H9 (cell line): ENCODE measurements around the gene KISS1R. TPM values are rescaled to one million over a fixed set of nuclear protein-coding genes. Genes with fewer than 3 reads are reported as not detected.

ENCODE experiments used
- DNase-seq: peaks from one replicate; pipeline ENCODE4 v3.0.0-alpha.2; 2017
- H2AFZ ChIP-seq: one replicate; pipeline ENCODE4 v1.6.1; 2013; ENCODE audit warnings: mild to moderate bottlenecking, low read length, control low read depth, moderate library complexity
- H2AK5ac ChIP-seq: 2 replicates; pipeline ENCODE4 v1.6.1; 2013; ENCODE audit warnings: low read length, control low read depth, mixed read lengths; ENCODE audit not compliant: insufficient read length
- H2BK120ac ChIP-seq: one replicate; pipeline ENCODE4 v1.6.1; 2013; ENCODE audit warnings: low read depth, mild to moderate bottlenecking, low read length, control low read depth, inconsistent platforms; ENCODE audit not compliant: poor library complexity, severe bottlenecking
- H2BK12ac ChIP-seq: 2 replicates; pipeline ENCODE4 v1.6.1; 2013; ENCODE audit warnings: low read length, control low read depth, mixed read lengths, low read depth; ENCODE audit not compliant: insufficient read length
- H2BK15ac ChIP-seq: 2 replicates; pipeline ENCODE4 v1.6.1; 2013; ENCODE audit warnings: low read depth, low read length, control low read depth
- H2BK20ac ChIP-seq: one replicate; pipeline ENCODE4 v1.6.1; 2013; ENCODE audit warnings: low read depth, mild to moderate bottlenecking, low read length, control low read depth, inconsistent platforms; ENCODE audit not compliant: poor library complexity, severe bottlenecking
- H2BK5ac ChIP-seq: 2 replicates; pipeline ENCODE4 v1.6.1; 2013; ENCODE audit warnings: low read length, control low read depth, mixed read lengths; ENCODE audit not compliant: insufficient read length
- H3K14ac ChIP-seq: 2 replicates; pipeline ENCODE4 v1.6.1; 2013; ENCODE audit warnings: low read length, control low read depth; ENCODE audit not compliant: insufficient read depth
- H3K18ac ChIP-seq: 2 replicates; pipeline ENCODE4 v1.6.1; 2013; ENCODE audit warnings: low read depth, mild to moderate bottlenecking, mixed read lengths, low read length, control low read depth; ENCODE audit not compliant: insufficient read length
- H3K23ac ChIP-seq: 2 replicates; pipeline ENCODE4 v1.6.1; 2013; ENCODE audit warnings: low read length, control low read depth, mixed read lengths, low read depth; ENCODE audit not compliant: insufficient read length
- H3K23me2 ChIP-seq: 2 replicates; pipeline ENCODE4 v1.6.1; 2013; ENCODE audit warnings: low read depth, mild to moderate bottlenecking, mixed read lengths, low read length, control low read depth; ENCODE audit not compliant: insufficient read length, poor library complexity, severe bottlenecking
- H3K27ac ChIP-seq: 2 replicates; pipeline ENCODE4 v1.5.1; 2013; ENCODE audit warnings: low read length, control low read depth, mixed read lengths, low read depth; ENCODE audit not compliant: insufficient read length
- H3K27me3 ChIP-seq: 2 replicates; pipeline ENCODE4 v1.6.1; 2013; ENCODE audit warnings: low read length, control low read depth, inconsistent platforms; ENCODE audit not compliant: insufficient read depth
- H3K4ac ChIP-seq: 2 replicates; pipeline ENCODE4 v1.6.1; 2013; ENCODE audit warnings: low read depth, mild to moderate bottlenecking, control low read depth, inconsistent platforms, low read length, moderate library complexity
- H3K4me1 ChIP-seq: 2 replicates; pipeline ENCODE4 v1.6.1; 2013; ENCODE audit warnings: low read length, control low read depth, inconsistent platforms; ENCODE audit not compliant: insufficient read depth
- H3K4me2 ChIP-seq: 2 replicates; pipeline ENCODE4 v1.6.1; 2013; ENCODE audit warnings: low read length, control low read depth, mixed read lengths; ENCODE audit not compliant: insufficient read length, insufficient read depth
- H3K56ac ChIP-seq: 2 replicates; pipeline ENCODE4 v1.6.1; 2013; ENCODE audit warnings: low read depth, mild to moderate bottlenecking, mixed read lengths, low read length, control low read depth; ENCODE audit not compliant: insufficient read length
- H3K79me1 ChIP-seq: 2 replicates; pipeline ENCODE4 v1.6.1; 2013; ENCODE audit warnings: low read depth, mild to moderate bottlenecking, moderate library complexity, low read length, control low read depth, inconsistent platforms; ENCODE audit not compliant: insufficient read depth, poor library complexity, severe bottlenecking
- H3K79me2 ChIP-seq: 2 replicates; pipeline ENCODE4 v1.6.1; 2013; ENCODE audit warnings: low read length, control low read depth, inconsistent platforms; ENCODE audit not compliant: insufficient read depth
- H3K9ac ChIP-seq: 2 replicates; pipeline ENCODE4 v1.6.1; 2013; ENCODE audit warnings: low read length, control low read depth, mixed read lengths; ENCODE audit not compliant: insufficient read length; ENCODE audit errors: extremely low read depth
- H3K9me3 ChIP-seq: one replicate; pipeline ENCODE4 v1.6.1; 2013; ENCODE audit warnings: low read depth, low read length, inconsistent platforms; ENCODE audit not compliant: control insufficient read depth
- H3T11ph ChIP-seq: one replicate; pipeline ENCODE4 v1.6.1; 2013; ENCODE audit warnings: mild to moderate bottlenecking, low read length, control low read depth, inconsistent platforms
- H4K20me1 ChIP-seq: one replicate; pipeline ENCODE4 v1.6.1; 2013; ENCODE audit not compliant: control insufficient read depth, insufficient read length, insufficient read depth
- H4K5ac ChIP-seq: 2 replicates; pipeline ENCODE4 v1.6.1; 2013; ENCODE audit warnings: low read depth, mild to moderate bottlenecking, mixed read lengths, low read length, control low read depth; ENCODE audit not compliant: insufficient read length
- H4K8ac ChIP-seq: replicated peaks from 2 replicates; pipeline ENCODE4 v1.6.1; 2013; ENCODE audit warnings: low read length, control low read depth, mixed read lengths, low read depth; ENCODE audit not compliant: insufficient read length
- H4K91ac ChIP-seq: 2 replicates; pipeline ENCODE4 v1.6.1; 2013; ENCODE audit warnings: low read depth, mild to moderate bottlenecking, moderate library complexity, mixed read lengths, low read length, control low read depth; ENCODE audit not compliant: insufficient read length
- H3K27ac Mint-ChIP-seq, 3 experiments: 2 replicates in 2 of 3; 3 replicates in 1 of 3; pipeline ENCODE4 v1.8.0; 2020 to 2021; ENCODE audit warnings: mixed read lengths in 3 of 3, mild to moderate bottlenecking in 1 of 3, moderate library complexity in 1 of 3
- H3K27me3 Mint-ChIP-seq: 2 replicates; pipeline ENCODE4 v1.8.0; 2021; ENCODE audit warnings: low read depth, mild to moderate bottlenecking, moderate library complexity, mixed read lengths
- H3K36me3 Mint-ChIP-seq, 3 experiments: 2 replicates in 2 of 3; 3 replicates in 1 of 3; pipeline ENCODE4 v1.8.0; 2020 to 2021; ENCODE audit warnings: low read depth in 3 of 3, mixed read lengths in 3 of 3; ENCODE audit not compliant: insufficient read depth in 1 of 3
- H3K4me1 Mint-ChIP-seq, 2 experiments: 2 replicates each; pipeline ENCODE4 v1.8.0; 2020; ENCODE audit warnings: mixed read lengths in 2 of 2
- H3K4me3 Mint-ChIP-seq, 2 experiments: 2 replicates in 1 of 2; 3 replicates in 1 of 2; pipeline ENCODE4 v1.8.0; 2020 to 2021; ENCODE audit warnings: mild to moderate bottlenecking in 2 of 2, mixed read lengths in 2 of 2, moderate library complexity in 1 of 2
- H3K9me3 Mint-ChIP-seq, 2 experiments: 2 replicates in 1 of 2; 3 replicates in 1 of 2; pipeline ENCODE4 v1.8.0; 2020; ENCODE audit warnings: mild to moderate bottlenecking in 2 of 2, mixed read lengths in 2 of 2, moderate library complexity in 1 of 2
- WGBS: extraction: QIAGEN DNeasy Blood & Tissue Kit; methylation state at CpG from one replicate; pipeline ENCODE4 v1.1.7; 2013; ENCODE audit warnings: missing lambda C conversion rate, low lambda C conversion rate, mixed read lengths; ENCODE audit not compliant: insufficient read length; ENCODE audit errors: extremely low coverage; 5-methylcytosine and 5-hydroxymethylcytosine counted together
- total RNA-seq: library from RNA; stranded (reverse); gene quantifications from 2 replicates; pipeline ENCODE4 v1.2.1, GENCODE V29; 2021
- TF ChIP-seq, protein P1 (sequence below): fragments of 200-600 bp; sonication (generic); conservative IDR thresholded peaks from 3 replicates; pipeline ENCODE4 v1.8.0; 2021; ENCODE audit warnings: antibody characterized with exemption, mild to moderate bottlenecking

KISS1R gene
- total RNA-seq, 1 experiment from 2014 or later, result 3.3 TPM

DNA sequence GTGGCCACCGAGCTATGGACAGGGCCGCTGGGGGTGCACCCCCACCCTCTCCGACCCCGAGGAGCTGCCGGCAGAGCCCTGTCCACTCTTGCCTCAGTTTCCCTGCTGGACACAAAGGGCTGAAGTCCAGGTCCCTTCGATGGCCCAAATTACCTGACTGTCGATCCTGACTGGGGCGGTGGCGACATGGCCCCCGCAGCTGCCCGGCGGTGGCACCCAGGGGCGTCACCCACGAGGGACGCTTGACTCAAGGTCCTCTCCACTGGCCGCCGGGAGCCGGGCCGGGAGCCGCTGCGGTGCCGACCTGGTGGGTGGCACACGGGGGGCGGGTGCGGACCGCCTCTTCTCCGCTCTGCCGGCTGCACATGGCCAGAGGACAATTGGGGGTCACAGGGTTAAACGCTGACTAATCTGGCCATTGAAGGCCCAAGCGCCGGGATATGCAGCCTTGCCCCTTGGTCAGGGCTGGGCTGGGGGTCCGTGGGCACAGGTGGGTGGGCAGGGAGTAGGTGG lies 25.1 kb downstream of the KISS1R start:
- Histone ChIP-seq H2BK20ac (no peak overlapping the region), H2BK15ac (no peak overlapping the region), H3T11ph (no peak overlapping the region), H4K20me1 (peaks cover 8% of the 10 kb centered on the region), H3K79me2 (peaks cover 7% of the 10 kb centered on the region; the same call in 1 of the 2 replicates), H3K4me1 (no peaks in the 10 kb centered on the region), H3K23me2 (no peaks in the 10 kb centered on the region), H3K27ac (no peak overlapping the region), H3K4ac (no peak overlapping the region), H2BK120ac (no peak overlapping the region), H2AFZ (no peak overlapping the region), H3K4me2 (no peak overlapping the region), H3K79me1 (no peaks in the 10 kb centered on the region), H2BK12ac (no peak overlapping the region), H4K5ac (no peak overlapping the region), H3K9me3 (no peaks in the 10 kb centered on the region), H4K91ac (no peak overlapping the region), H2BK5ac (no peak overlapping the region), H3K56ac (no peak overlapping the region), H4K8ac (no peak overlapping the region), H3K23ac (no peak overlapping the region), H2AK5ac (no peak overlapping the region), H3K27me3 (no peaks in the 10 kb centered on the region), H3K18ac (no peak overlapping the region), H3K9ac (no peak overlapping the region), H3K14ac (no peak overlapping the region)
- H3K9me3 Mint-ChIP-seq, result no peaks in the 10 kb centered on the region
- no peak for DNase-seq
- no peak overlapping the region for H3K4me3 Mint-ChIP-seq
- H3K27me3 Mint-ChIP-seq, result no peaks in the 10 kb centered on the region; the same call in 1 of the 2 replicates
- TF ChIP-seq, protein P1, sequence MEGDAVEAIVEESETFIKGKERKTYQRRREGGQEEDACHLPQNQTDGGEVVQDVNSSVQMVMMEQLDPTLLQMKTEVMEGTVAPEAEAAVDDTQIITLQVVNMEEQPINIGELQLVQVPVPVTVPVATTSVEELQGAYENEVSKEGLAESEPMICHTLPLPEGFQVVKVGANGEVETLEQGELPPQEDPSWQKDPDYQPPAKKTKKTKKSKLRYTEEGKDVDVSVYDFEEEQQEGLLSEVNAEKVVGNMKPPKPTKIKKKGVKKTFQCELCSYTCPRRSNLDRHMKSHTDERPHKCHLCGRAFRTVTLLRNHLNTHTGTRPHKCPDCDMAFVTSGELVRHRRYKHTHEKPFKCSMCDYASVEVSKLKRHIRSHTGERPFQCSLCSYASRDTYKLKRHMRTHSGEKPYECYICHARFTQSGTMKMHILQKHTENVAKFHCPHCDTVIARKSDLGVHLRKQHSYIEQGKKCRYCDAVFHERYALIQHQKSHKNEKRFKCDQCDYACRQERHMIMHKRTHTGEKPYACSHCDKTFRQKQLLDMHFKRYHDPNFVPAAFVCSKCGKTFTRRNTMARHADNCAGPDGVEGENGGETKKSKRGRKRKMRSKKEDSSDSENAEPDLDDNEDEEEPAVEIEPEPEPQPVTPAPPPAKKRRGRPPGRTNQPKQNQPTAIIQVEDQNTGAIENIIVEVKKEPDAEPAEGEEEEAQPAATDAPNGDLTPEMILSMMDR, result no peak
- no peak overlapping the region for H3K27ac Mint-ChIP-seq
- peaks cover 19 to 42% (median 41%) of the 10 kb centered on the region in 3 experiments; a peak in 6 of 7 replicates for H3K36me3 Mint-ChIP-seq
- H3K4me1 Mint-ChIP-seq, result 0 out of 4 replicates have a peak, but pooled peaks cover 0 to 3% of the 10 kb centered on the region in 2 experiments
- no CpG with 5 or more reads among the region's 32 CpGs for WGBS
